B cell (primary cell): Measurements from ENCODE around the gene FUNDC2. TPM values are rescaled to one million over a fixed set of nuclear protein-coding genes. Genes with fewer than 3 reads are reported as not detected.

Source experiments
- ATAC-seq: fragments of 200-7000 bp; cut with Tn5 transposase; one replicate; pipeline ENCODE4 v1.10.0; 2021; ENCODE audit warnings: low read depth, mild to moderate bottlenecking, moderate number of reproducible peaks, moderate library complexity
- CTCF ChIA-PET: fragments of 350-600 bp; sonication (Branson Sonifier 250); formaldehyde crosslinking; loops from one replicate; lab custom pipeline; 2021; ENCODE audit warnings: antibody characterized with exemption, inconsistent platforms; lab: Charles Lee
- POLR2A ChIA-PET: fragments of 350-600 bp; sonication (Branson Sonifier 250); formaldehyde crosslinking; loops from one replicate; lab custom pipeline; 2021; ENCODE audit warnings: antibody characterized with exemption; lab: Charles Lee
- DNase-seq: peaks from one replicate; pipeline ENCODE4 v3.0.0; 2013
- H2AFZ ChIP-seq: 2 replicates; pipeline ENCODE4 v1.6.1; 2012; ENCODE audit warnings: mild to moderate bottlenecking, low read depth, low read length; ENCODE audit not compliant: insufficient read depth, poor library complexity, severe bottlenecking
- H3K27ac ChIP-seq, 2 donors: 1 replicate in 1 of 2; 2 replicates in 1 of 2; pipeline ENCODE4 v1.5.1; 2012 to 2013; ENCODE audit warnings: low read length in 2 of 2, mild to moderate bottlenecking in 2 of 2, moderate library complexity in 1 of 2
- H3K27me3 ChIP-seq, 4 experiments: fragments of 200-600 bp in 1 of 4; sonication (generic) in 1 of 4; replicated peaks in 1 of 4; 1 replicate in 2 of 4; 2 replicates in 2 of 4; pipeline versions ENCODE4 v1.6.1 to v1.7.0; 2013 to 2016; ENCODE audit warnings: low read length in 3 of 4, mild to moderate bottlenecking in 2 of 4, mixed read lengths in 1 of 4, moderate library complexity in 1 of 4; ENCODE audit not compliant: insufficient read depth in 4 of 4, control insufficient read depth in 3 of 4; ENCODE audit errors: control extremely low read depth in 1 of 4
- H3K36me3 ChIP-seq, 2 experiments: replicated peaks in 1 of 2; 1 replicate in 1 of 2; 2 replicates in 1 of 2; pipeline versions ENCODE4 v1.6.1 to v1.7.1; 2013; ENCODE audit warnings: low read length in 1 of 2; ENCODE audit not compliant: insufficient read depth in 2 of 2, control insufficient read depth in 1 of 2; ENCODE audit errors: control extremely low read depth in 1 of 2, extremely low read depth in 1 of 2
- H3K4me1 ChIP-seq, 2 donors: fragments of 200-600 bp in 1 of 2; sonication (generic) in 1 of 2; 1 replicate in 1 of 2; 2 replicates in 1 of 2; pipeline versions ENCODE4 v1.5.1 to v1.6.1; 2013 to 2017; ENCODE audit warnings: low read length in 2 of 2; ENCODE audit not compliant: control insufficient read depth in 2 of 2, insufficient read depth in 2 of 2
- H3K4me2 ChIP-seq: replicated peaks from 2 replicates; pipeline ENCODE3; 2012; ENCODE audit warnings: mild to moderate bottlenecking, low read depth, low read length; ENCODE audit not compliant: poor library complexity, severe bottlenecking
- H3K4me3 ChIP-seq, 5 experiments: fragments of 200-600 bp in 1 of 5; sonication (generic) in 1 of 5; 1 replicate in 3 of 5; 2 replicates in 2 of 5; pipeline versions ENCODE4 v1.5.1 to v1.7.0; 2011 to 2016; ENCODE audit warnings: low read length in 4 of 5, mild to moderate bottlenecking in 4 of 5, low read depth in 2 of 5, control low read depth in 1 of 5, moderate library complexity in 1 of 5; ENCODE audit not compliant: insufficient read depth in 1 of 5; ENCODE audit errors: control extremely low read depth in 1 of 5, extremely low read depth in 1 of 5
- H3K79me2 ChIP-seq: fragments of 200-600 bp; sonication (generic); one replicate; pipeline ENCODE4 v1.6.0; 2016; ENCODE audit warnings: low read length; ENCODE audit not compliant: control insufficient read depth, insufficient read depth
- H3K9ac ChIP-seq: fragments of 200-600 bp; sonication (generic); 2 replicates; pipeline ENCODE4 v1.6.1; 2017; ENCODE audit warnings: mild to moderate bottlenecking, low read length, moderate library complexity
- H3K9me3 ChIP-seq, 3 donors: one replicate each; pipeline versions ENCODE4 v1.6.1 to v1.7.1; 2013; ENCODE audit warnings: low read length in 2 of 3; ENCODE audit not compliant: control insufficient read depth in 2 of 3, insufficient read depth in 1 of 3; ENCODE audit errors: control extremely low read depth in 1 of 3
- H4K20me1 ChIP-seq: 2 replicates; pipeline ENCODE4 v1.6.0; 2012; ENCODE audit warnings: mild to moderate bottlenecking, low read length; ENCODE audit not compliant: insufficient read depth, control insufficient read depth, poor library complexity, severe bottlenecking
- H3K27ac Mint-ChIP-seq: one replicate; pipeline ENCODE4 v1.8.0; 2021; ENCODE audit warnings: mixed read lengths
- H3K27me3 Mint-ChIP-seq: one replicate; pipeline ENCODE4 v1.8.0; 2021; ENCODE audit warnings: mixed read lengths
- H3K4me1 Mint-ChIP-seq: one replicate; pipeline ENCODE4 v1.8.0; 2021; ENCODE audit warnings: mixed read lengths
- H3K4me3 Mint-ChIP-seq: one replicate; pipeline ENCODE4 v1.8.0; 2021; ENCODE audit warnings: mixed read lengths
- H3K9me3 Mint-ChIP-seq: one replicate; pipeline ENCODE4 v1.8.0; 2022; ENCODE audit warnings: mixed read lengths; ENCODE audit not compliant: insufficient read depth
- CTCF ChIP-seq: fragments of 200-600 bp; IDR thresholded peaks from one replicate; pipeline ENCODE4 v1.8.0; 2022; ENCODE audit warnings: antibody characterized with exemption, mild to moderate bottlenecking
- EZH2 ChIP-seq: IDR thresholded peaks from 2 replicates; pipeline ENCODE4 v1.6.1; 2012; ENCODE audit warnings: borderline replicate concordance, low read depth, mild to moderate bottlenecking, moderate library complexity, low read length; ENCODE audit not compliant: insufficient read depth, poor library complexity, severe bottlenecking
- WGBS: methylation state at CpG from one replicate; pipeline ENCODE4 v1.1.5; 2013; ENCODE audit warnings: missing lambda C conversion rate; ENCODE audit not compliant: insufficient coverage; 5-methylcytosine and 5-hydroxymethylcytosine counted together
- intact Hi-C: fragments of 100-400 bp; cut with micrococcal nuclease; formaldehyde crosslinking; loops from one replicate; pipeline ENCODE4 v1.10.0; 2022
- polyA plus RNA-seq: library from polyadenylated mRNA; depleted of rRNA; stranded (reverse); fragments of >200 nt; gene quantifications from 2 replicates; pipeline ENCODE4 v1.2.3, GENCODE V29; 2012
- total RNA-seq, 2 donors: library from RNA; stranded (reverse); fragments of 120-200 nt in 1 of 2; gene quantifications; 1 replicate in 1 of 2; 2 replicates in 1 of 2; pipeline versions ENCODE4 v1.2.3 to v1.2.4, GENCODE V29; 2013 to 2022

Gene FUNDC2
- total and polyA plus RNA-seq, 2 donors (not counting 1 experiment from before 2014, with no cell fraction given), result 32.3 to 46.5 TPM

GRCh38 chrX:155069414-155069813 lies 42.8 kb downstream of the FUNDC2 start:
- no peaks in the 10 kb centered on the region for H4K20me1 ChIP-seq
- peak overlapping the region in 1 of 5 experiments; percentile 81 for H3K4me3 ChIP-seq
- Mint-ChIP-seq H3K9me3 (no peaks in the 10 kb centered on the region), H3K4me3 (peak overlapping the region; percentile 85), H3K27me3 (no peaks in the 10 kb centered on the region), H3K4me1 (peaks cover 42% of the 10 kb centered on the region), H3K27ac (no peak overlapping the region)
- no peaks in the 10 kb centered on the region for H3K27me3 ChIP-seq
- H3K36me3 ChIP-seq, result no peaks in the 10 kb centered on the region
- peak overlapping the region; percentile 70 for H3K4me2 ChIP-seq
- H3K27ac ChIP-seq, result no peak overlapping the region
- POLR2A ChIA-PET, result no interaction called here
- DNase-seq (no peak), ATAC-seq (no peak)
- peaks cover 9% of the 10 kb centered on the region for H3K79me2 ChIP-seq
- CTCF ChIA-PET, result interaction anchor here (1.8 kb wide), 1 partner anchor 13 kb away, joined by 6 read pairs; no protein-coding TSS in a partner anchor
- no peak overlapping the region for H2AFZ ChIP-seq
- H3K9ac ChIP-seq, result no peak overlapping the region
- peaks cover 17 to 34% of the 10 kb centered on the region in 2 donors for H3K4me1 ChIP-seq
- TF ChIP-seq EZH2 (no peak), CTCF (no peak)
- H3K9me3 ChIP-seq, result no peaks in the 10 kb centered on the region
- WGBS, result no CpG with 5 or more reads among the region's 1 CpG
- intact Hi-C loops, result no loop called here

GRCh38 chrX:155070038-155070437 lies 43.4 kb downstream of the FUNDC2 start:
- Histone ChIP-seq H2AFZ (peak overlapping the region; percentile 65), H3K9me3 (no peaks in the 10 kb centered on the region), H3K4me3 (peak overlapping the region in 4 of 5 experiments; percentile 70 to 81 (median 77)), H3K79me2 (peaks cover 10% of the 10 kb centered on the region), H3K36me3 (no peaks in the 10 kb centered on the region), H3K4me2 (peak overlapping the region; percentile 70), H3K27me3 (no peaks in the 10 kb centered on the region), H3K27ac (peak overlapping the region; percentile 88 to 89), H4K20me1 (no peaks in the 10 kb centered on the region), H3K4me1 (peaks cover 17 to 34% of the 10 kb centered on the region in 2 donors), H3K9ac (peak overlapping the region; percentile 78)
- Mint-ChIP-seq H3K27me3 (no peaks in the 10 kb centered on the region), H3K4me1 (peaks cover 43% of the 10 kb centered on the region), H3K27ac (peak overlapping the region; percentile 64), H3K9me3 (no peaks in the 10 kb centered on the region), H3K4me3 (peak overlapping the region; percentile 85)
- ChIA-PET POLR2A (interaction anchor here (1.8 kb wide), 1 partner anchor 43 kb away, joined by 7 read pairs; the partner anchor contains the start of gene FUNDC2), CTCF (interaction anchor here (0.9 to 1.8 kb wide), 2 partner anchors 13 to 43 kb away, joined by 6 read pairs; partner anchors contain the start of gene FUNDC2)
- ATAC-seq (no peak), DNase-seq (peak; percentile 15)
- intact Hi-C loops, result no loop called here
- no CpG with 5 or more reads among the region's 12 CpGs for WGBS
- TF ChIP-seq CTCF (no peak), EZH2 (no peak)
